Purkinje cell (primary cell): Measurements from ENCODE around the gene SERPINE2. TPM values are rescaled to one million over a fixed set of nuclear protein-coding genes. Genes with fewer than 3 reads are reported as not detected.

Experiments
- polyA plus RNA-seq: library from polyadenylated mRNA; unstranded; fragments of >200 nt; fragmentation: Nextera tagmentation; gene quantifications from 2 replicates; pipeline ENCODE4 v1.2.1, GENCODE V29; 2014

The SERPINE2 gene, protein sequence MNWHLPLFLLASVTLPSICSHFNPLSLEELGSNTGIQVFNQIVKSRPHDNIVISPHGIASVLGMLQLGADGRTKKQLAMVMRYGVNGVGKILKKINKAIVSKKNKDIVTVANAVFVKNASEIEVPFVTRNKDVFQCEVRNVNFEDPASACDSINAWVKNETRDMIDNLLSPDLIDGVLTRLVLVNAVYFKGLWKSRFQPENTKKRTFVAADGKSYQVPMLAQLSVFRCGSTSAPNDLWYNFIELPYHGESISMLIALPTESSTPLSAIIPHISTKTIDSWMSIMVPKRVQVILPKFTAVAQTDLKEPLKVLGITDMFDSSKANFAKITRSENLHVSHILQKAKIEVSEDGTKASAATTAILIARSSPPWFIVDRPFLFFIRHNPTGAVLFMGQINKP
- polyA plus RNA-seq = 84.4 and 104 TPM in 2 replicates

DNA sequence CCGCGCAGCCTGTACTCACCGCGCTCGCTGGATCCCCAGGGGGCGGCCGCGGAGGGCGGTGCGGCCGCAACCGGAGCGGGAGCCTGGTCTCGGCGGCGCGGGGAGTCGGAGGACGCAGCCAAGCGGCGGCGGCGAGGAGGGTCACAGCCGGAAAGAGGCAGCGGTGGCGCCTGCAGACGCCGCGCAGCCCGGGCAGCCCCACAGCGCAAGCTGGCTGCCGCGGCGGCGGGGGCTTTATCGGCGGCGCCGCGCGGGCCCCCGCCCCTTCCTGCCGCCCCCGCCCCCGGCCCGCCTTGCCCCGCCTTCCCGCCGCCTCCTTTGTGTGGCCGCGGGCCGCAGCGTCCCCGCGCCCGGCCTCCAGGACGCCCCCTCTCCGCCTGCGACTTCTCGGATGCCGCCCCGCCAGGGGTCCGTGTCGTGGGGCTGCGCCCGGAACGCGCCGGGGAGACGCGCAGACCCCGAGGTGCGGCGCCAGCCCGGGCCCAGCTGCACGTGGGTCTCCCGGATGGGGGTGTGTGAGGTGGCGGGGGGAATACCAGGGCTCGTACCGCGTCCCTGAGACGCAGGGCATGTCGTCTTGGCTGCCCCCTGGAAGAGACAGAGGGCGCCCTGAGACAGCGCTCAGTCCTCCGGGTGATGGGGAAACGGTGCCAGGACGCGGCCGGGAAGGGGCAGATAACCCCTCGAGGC lies at the start of gene SERPINE2:
Gene SERPINE2, minus strand, starts transcription at position 207 of the 690 bp plus-strand sequence. CDS start 37,386 bp downstream, outside the sequence.

DNA sequence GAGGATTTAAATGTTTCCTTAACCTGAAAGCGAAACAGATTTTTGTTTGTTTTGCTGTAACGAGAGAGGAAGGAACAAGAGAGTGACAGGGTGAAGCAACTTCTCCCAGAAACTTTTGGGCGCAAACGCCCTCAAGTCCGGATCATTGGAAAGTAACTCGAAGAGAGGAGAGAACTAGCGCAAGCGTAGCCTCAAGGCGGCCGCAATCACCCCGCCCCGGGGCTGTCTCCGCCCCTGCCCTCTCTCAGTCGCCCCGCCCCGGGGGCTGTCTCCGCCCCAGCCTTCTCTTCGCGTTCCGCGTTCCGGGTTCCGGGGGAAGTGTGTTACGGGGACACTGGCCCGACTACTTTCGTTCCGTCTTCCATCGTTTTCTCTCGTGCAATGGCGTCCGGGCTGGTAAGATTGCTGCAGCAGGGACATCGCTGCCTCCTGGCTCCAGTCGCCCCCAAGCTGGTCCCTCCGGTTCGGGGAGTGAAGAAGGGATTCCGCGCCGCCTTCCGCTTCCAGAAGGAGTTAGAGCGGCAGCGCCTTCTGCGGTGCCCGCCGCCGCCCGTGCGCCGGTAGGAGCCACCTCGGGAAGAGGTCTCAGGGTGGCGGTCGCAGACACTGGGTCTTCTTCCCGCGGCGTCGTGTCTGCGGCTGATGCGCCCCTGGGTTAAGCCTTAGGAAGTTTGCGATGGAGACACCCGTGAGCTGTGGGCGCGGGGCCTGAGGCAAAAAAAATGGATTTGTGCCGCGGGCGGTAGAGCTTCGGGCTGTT lies 81.8 kb downstream of the SERPINE2 start, which contains the start of gene MRPL44:
Gene MRPL44, plus strand, starts transcription at position 372 of the 760 bp plus-strand sequence. Its CDS starts 10 bp downstream, at position 382.

DNA sequence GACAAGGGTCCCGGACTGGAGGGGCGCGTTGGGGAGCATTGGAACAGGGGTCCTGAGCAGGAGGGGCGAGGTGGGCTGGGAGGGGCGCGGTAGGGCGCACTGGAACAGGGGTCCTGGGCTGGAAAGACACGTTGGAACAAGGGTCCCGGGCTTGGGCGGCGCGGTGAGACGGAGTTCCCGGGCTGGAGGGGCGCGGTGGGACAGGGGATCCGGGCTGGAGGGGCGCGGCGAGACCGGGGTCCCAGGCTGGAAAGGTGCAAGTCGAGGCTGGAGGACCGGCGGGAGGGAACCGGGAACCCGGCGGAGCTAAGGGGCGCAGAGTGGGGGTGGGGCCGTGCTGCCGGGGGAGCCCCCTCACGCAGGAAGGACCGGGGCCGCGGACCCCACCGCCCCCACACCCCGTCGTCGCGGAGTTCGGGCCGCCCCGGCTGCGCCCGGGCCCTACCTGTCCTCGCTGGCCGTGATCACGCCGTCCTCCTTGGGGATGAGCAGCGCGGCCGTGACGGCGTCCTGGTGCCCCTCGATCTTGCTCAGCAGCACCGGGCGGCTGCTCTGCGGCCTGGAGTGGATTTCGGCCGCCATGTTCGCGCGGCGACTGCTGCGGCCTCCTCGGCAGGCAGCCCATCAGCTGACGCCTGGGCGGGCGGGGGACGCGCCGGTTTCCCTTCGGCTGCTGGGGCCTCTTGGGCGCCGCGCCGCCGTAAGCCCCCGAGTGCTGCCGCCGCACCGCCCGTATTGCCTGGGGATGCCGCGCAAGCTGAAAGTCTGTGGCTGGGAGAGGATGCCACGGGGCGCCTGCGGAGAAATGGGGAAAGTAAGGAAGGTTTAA lies 94.2 kb downstream of the SERPINE2 start, which contains the start of gene WDFY1:
Gene WDFY1, minus strand, starts transcription at position 633 of the 829 bp plus-strand sequence. Its CDS starts 51 bp downstream, at position 582.

Other genes starting within 250 kb of the SERPINE2 start
- 4.8 and 5.8 TPM in 2 replicates for gene AP1S3, start 201.7 kb downstream of the SERPINE2 start, polyA plus RNA-seq
- gene WDFY1, start 94.0 kb downstream of the SERPINE2 start, polyA plus RNA-seq = 14.7 and 20.4 TPM in 2 replicates
- gene MRPL44, start 81.8 kb downstream of the SERPINE2 start, polyA plus RNA-seq = 17.0 and 28.5 TPM in 2 replicates